C4-2B (cell line): ENCODE results near the gene HIF1AN.
A peak's percentile ranks its signal among the peaks of the same experiment; 100 is the strongest.

Experiments
- H3K27ac ChIP-seq: fragments of 450-650 bp; 2 replicates; pipeline ENCODE4 v1.5.1; 2017
- ZFX ChIP-seq: fragments of 450-650 bp; IDR thresholded peaks from 2 replicates; pipeline ENCODE4 v1.6.1; 2017
- TF ChIP-seq, protein P1 (sequence below): fragments of 450-650 bp; conservative IDR thresholded peaks from 2 replicates; pipeline ENCODE4 v1.5.1; 2017; ENCODE audit warnings: mild to moderate bottlenecking

The HIF1AN gene

DNA sequence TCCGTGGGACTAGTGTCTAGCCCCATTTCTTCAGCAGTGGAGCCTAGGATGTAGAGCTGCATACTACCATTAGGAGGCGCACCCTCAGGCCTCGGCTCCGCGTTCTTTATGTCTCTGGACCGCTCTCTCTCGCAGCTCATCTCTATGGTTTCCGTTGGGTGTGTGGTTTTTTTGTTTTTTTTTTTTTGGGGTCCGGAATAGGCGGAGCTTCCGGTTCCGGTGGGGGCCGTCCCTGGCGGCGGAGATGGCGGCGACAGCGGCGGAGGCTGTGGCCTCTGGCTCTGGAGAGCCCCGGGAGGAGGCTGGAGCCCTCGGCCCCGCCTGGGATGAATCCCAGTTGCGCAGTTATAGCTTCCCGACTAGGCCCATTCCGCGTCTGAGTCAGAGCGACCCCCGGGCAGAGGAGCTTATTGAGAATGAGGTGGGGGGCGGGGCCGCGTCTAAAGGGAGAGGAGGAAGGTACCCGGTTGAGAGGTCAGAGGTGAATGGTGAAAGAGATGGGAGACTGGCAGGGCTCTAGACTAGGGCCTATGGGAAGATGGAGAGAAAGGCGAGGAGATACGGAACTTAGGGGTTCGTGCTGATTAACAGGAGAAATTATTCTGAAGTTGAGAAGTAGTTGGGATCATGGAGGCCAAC is at the start of gene HIF1AN:
Gene HIF1AN (plus strand): TSS at position 229 of the 639 bp plus-strand sequence. CDS start 16 bp downstream, at position 245.
- TF ChIP-seq ZFX = no peak
- TF ChIP-seq, protein P1, sequence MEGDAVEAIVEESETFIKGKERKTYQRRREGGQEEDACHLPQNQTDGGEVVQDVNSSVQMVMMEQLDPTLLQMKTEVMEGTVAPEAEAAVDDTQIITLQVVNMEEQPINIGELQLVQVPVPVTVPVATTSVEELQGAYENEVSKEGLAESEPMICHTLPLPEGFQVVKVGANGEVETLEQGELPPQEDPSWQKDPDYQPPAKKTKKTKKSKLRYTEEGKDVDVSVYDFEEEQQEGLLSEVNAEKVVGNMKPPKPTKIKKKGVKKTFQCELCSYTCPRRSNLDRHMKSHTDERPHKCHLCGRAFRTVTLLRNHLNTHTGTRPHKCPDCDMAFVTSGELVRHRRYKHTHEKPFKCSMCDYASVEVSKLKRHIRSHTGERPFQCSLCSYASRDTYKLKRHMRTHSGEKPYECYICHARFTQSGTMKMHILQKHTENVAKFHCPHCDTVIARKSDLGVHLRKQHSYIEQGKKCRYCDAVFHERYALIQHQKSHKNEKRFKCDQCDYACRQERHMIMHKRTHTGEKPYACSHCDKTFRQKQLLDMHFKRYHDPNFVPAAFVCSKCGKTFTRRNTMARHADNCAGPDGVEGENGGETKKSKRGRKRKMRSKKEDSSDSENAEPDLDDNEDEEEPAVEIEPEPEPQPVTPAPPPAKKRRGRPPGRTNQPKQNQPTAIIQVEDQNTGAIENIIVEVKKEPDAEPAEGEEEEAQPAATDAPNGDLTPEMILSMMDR = peak; percentile 83
- H3K27ac ChIP-seq = peak within 1 kb of the TSS; percentile 67

DNA sequence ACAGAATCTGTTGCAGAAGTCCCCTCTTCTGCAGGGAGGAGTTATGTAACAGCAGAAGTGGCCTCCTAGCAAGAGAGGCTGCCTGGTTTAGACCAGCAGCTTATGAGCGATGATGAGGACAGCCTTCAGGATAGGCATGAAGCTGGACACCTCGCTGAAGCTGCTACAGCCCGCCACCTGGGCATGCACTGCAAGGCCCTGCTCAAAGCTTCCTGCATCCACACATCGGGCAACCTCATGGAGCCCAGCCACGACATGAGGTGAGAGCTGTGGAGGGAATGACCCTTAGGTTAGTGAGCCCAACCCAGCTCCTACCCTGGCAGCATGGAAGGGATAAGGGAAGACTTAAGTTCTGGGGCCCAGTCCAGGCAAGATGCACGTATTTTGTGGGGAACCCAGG is 48.2 kb upstream of the HIF1AN start:
- TF ChIP-seq, protein P1 = no peak
- TF ChIP-seq ZFX = no peak
- no peak overlapping the region for H3K27ac ChIP-seq

DNA sequence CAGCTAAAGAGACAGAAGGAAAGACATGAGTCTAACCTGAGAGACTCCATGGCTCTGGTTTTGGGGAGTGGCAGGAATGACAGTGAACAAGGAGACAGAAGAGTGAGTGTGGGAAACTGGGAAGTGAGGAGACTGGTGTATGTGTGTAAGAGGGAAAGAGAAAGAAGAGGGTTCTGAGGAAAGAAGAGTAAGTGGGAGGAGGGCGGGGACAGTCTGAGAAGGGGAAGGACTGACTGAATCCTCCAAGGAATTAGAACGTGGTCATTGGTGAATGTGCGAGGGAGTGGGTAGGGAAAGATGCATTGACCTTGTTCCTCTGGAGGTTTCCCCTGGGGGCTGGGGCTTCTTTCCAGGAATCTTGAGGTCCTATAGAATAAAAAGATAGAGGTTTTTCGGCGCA is 46.3 kb upstream of the HIF1AN start:
- no peak overlapping the region for H3K27ac ChIP-seq
- TF ChIP-seq, protein P1 = no peak
- no peak for TF ChIP-seq ZFX

DNA sequence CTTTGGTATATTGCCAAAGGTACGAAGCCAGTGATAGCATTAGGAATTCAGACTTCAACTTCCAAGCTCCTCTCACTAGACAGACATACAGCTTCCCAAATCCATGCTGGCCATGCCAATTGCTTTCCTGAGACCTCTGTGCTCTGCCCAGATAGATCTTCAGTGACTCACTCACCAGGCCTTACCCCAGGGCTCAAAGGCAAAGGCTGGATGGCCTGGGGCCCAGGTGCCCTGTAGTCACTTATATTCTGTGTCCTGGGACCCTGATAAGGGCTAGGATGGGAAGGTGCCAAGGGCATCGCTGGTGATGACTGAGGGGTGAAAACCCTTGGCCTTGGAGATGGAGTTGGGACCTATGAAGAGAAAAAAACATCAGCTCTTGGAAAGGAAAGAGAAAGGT is 45.2 kb upstream of the HIF1AN start:
- TF ChIP-seq ZFX = no peak
- TF ChIP-seq, protein P1 = no peak
- H3K27ac ChIP-seq = no peak overlapping the region

GRCh38 chr10:100496567-100496966 is 39.2 kb upstream of the HIF1AN start:
- no peak overlapping the region for H3K27ac ChIP-seq

DNA sequence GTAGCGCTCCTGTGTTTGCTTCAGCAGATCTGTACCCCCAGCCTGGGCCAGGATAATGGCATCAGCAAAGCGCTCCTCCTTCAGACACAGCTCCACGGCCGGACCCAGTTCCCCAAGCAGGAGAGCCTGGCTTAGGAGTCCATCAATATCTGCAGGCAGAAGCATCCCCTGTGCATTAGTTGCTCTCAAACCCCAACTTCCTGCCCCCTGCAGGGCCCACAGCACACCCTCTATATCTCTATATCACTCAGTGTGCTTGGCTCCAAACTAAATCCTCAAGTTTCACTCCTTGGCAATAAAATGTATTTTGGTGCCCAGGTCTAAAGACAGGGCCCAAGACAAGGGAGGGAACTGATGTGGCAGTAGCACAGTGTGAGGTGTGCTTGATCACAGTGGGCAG is 37.7 kb upstream of the HIF1AN start:
- TF ChIP-seq ZFX = no peak
- TF ChIP-seq, protein P1 = no peak
- no peak overlapping the region for H3K27ac ChIP-seq

More at GRCh38 chr10:100496567-100496966, 39.2 kb upstream of the HIF1AN start:
- TF ChIP-seq, protein P1 = no peak
- no peak for TF ChIP-seq ZFX

- no peak overlapping the region for H3K27ac ChIP-seq
- TF ChIP-seq ZFX = no peak
- TF ChIP-seq, protein P1 = no peak
Measured at GRCh38 chr10:100501423-100501822, 34.3 kb upstream of the HIF1AN start.
